SK-N-SH (cell line): ENCODE results near the gene KRTAP4-4.

ENCODE experiments used
- CHD2 ChIP-seq: fragments of 150-350 bp; IDR thresholded peaks from 2 replicates; pipeline ENCODE4 v1.6.1; 2018; ENCODE audit warnings: low read length; ENCODE audit not compliant: partially characterized antibody
- EP300 ChIP-seq, 2 experiments: IDR thresholded peaks; 2 replicates each; pipeline versions ENCODE4 v1.4.0 to v1.6.1; 2012; ENCODE audit warnings: borderline replicate concordance in 1 of 2, low read depth in 1 of 2, low read length in 1 of 2
- MXI1 ChIP-seq: IDR thresholded peaks from 2 replicates; pipeline ENCODE4 v1.6.1; 2012; ENCODE audit warnings: mild to moderate bottlenecking, low read depth, low read length, improper control_type of control experiment
- RAD21 ChIP-seq: IDR thresholded peaks from 2 replicates; pipeline ENCODE4 v1.6.1; 2012; ENCODE audit warnings: mild to moderate bottlenecking, low read length
- YY1 ChIP-seq: IDR thresholded peaks from 2 replicates; pipeline ENCODE4 v1.4.0; 2012; ENCODE audit warnings: low read depth, mild to moderate bottlenecking
- TF ChIP-seq, protein P1 (sequence below): IDR thresholded peaks from 2 replicates; pipeline ENCODE4 v1.4.0; 2012; ENCODE audit warnings: low read depth
- TF ChIP-seq, protein P2 (sequence below): fragments of 200-600 bp; sonication (generic); IDR thresholded peaks from 2 replicates; pipeline ENCODE4 v1.6.1; 2017; ENCODE audit warnings: antibody characterized with exemption, mild to moderate bottlenecking, moderate library complexity

DNA sequence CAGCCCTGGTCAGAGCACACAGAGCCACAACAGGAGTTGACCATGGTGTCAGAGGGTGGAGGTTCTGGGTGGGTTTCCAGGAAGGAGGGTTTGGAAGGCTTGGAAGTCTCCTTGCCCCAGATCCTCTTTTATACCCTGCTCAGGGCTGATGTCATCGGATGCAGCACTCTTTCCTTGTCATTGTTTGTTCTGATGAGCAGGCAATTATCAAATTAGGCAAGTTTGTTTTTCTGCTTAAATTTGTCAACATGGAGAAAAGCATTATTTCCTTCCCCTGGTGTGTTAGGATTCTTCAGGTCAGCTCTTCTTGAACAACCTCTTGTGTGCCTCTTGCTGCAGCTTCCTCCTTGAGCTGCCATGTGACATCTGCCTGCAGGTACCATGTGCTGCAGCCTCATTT is at the start of gene KRTAP4-4:
- TF ChIP-seq YY1: no peak
- TF ChIP-seq, protein P1, sequence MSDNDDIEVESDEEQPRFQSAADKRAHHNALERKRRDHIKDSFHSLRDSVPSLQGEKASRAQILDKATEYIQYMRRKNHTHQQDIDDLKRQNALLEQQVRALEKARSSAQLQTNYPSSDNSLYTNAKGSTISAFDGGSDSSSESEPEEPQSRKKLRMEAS: no peak
- TF ChIP-seq EP300 (IDR thresholded peaks at IDR 0.05; ENCODE audit: borderline replicate concordance in 1 of 2, low read depth in 1 of 2, low read length in 1 of 2): no peak
- TF ChIP-seq, protein P2, sequence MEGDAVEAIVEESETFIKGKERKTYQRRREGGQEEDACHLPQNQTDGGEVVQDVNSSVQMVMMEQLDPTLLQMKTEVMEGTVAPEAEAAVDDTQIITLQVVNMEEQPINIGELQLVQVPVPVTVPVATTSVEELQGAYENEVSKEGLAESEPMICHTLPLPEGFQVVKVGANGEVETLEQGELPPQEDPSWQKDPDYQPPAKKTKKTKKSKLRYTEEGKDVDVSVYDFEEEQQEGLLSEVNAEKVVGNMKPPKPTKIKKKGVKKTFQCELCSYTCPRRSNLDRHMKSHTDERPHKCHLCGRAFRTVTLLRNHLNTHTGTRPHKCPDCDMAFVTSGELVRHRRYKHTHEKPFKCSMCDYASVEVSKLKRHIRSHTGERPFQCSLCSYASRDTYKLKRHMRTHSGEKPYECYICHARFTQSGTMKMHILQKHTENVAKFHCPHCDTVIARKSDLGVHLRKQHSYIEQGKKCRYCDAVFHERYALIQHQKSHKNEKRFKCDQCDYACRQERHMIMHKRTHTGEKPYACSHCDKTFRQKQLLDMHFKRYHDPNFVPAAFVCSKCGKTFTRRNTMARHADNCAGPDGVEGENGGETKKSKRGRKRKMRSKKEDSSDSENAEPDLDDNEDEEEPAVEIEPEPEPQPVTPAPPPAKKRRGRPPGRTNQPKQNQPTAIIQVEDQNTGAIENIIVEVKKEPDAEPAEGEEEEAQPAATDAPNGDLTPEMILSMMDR: no peak
- TF ChIP-seq RAD21: no peak
- TF ChIP-seq CHD2: no peak
- no peak for TF ChIP-seq MXI1
